ENCODE results near the gene ZNF326. TPM values are rescaled to one million over a fixed set of nuclear protein-coding genes. Genes with fewer than 3 reads are reported as not detected.

Gene ZNF326
- total and polyA plus RNA-seq, 10 of the 15 experiments (the other 5 are each of a cell fraction or from before 2014, with no cell fraction given), result 7.1 to 29.4 (median 21.9) TPM

- TF ChIP-seq RB1 (IDR thresholded peaks at IDR 0.05; ENCODE audit: borderline replicate concordance), result no peak
Measured at GRCh38 chr1:89972024-89972423, 22.9 kb upstream of the ZNF326 start (continued).

- no TSS peak for BruUV-seq (replicated peaks)
- DNase-seq (ENCODE audit: low read depth, low spot score) (no peak), FAIRE-seq (no peak), ATAC-seq (no peak)
- Histone ChIP-seq H3K27me3 (replicated peaks in 1 of 2; ENCODE audit: control insufficient read depth in 2 of 2, insufficient read depth in 2 of 2, low read length in 1 of 2) (no peaks in the 10 kb centered on the region), H3K9ac (ENCODE audit: control insufficient read depth, insufficient read depth, low read length) (no peak overlapping the region), H3K27ac (ENCODE audit: control insufficient read depth, insufficient read depth) (no peak overlapping the region), H3K4me1 (ENCODE audit: control insufficient read depth, insufficient read depth, low read length) (peaks cover 6% of the 10 kb centered on the region; the same call in 1 of the 2 replicates), H3K4me2 (ENCODE audit: control insufficient read depth, insufficient read depth) (no peak overlapping the region), H3K4me3 (no peak overlapping the region), H3K79me2 (ENCODE audit: control insufficient read depth, insufficient read depth, low read length) (no peaks in the 10 kb centered on the region), H4K20me1 (ENCODE audit: control insufficient read depth, insufficient read depth) (no peaks in the 10 kb centered on the region), H3K36me3 (ENCODE audit: control insufficient read depth in 2 of 2, insufficient read depth in 2 of 2, low read length in 1 of 2) (no peaks in the 10 kb centered on the region), H2AFZ (ENCODE audit: control insufficient read depth, low read depth, low read length) (no peak overlapping the region), H3K9me3 (replicated peaks; ENCODE audit: control insufficient read depth, insufficient read depth, low read length) (no peaks in the 10 kb centered on the region)
- ChIA-PET POLR2A (no interaction called here), SMC1A (ENCODE audit: uncharacterized antibody, unreplicated experiment) (interaction anchor here (1.4 to 1.7 kb wide), 3 partner anchors 10 to 28 kb away, joined by 3 to 4 read pairs (median 4); no protein-coding TSS in a partner anchor), CTCF (interaction anchor here (3.4 kb wide), 1 partner anchor 13 kb away, joined by 11 read pairs; no protein-coding TSS in a partner anchor), RAD21 (ENCODE audit: unreplicated experiment) (no interaction called here)
- 85% methylated on average over 8 of the region's 8 CpGs for WGBS (ENCODE audit: insufficient coverage, insufficient replicate concordance, low lambda C conversion rate, missing lambda C conversion rate)
- intact Hi-C loops (cut with micrococcal nuclease; ENCODE audit: unreplicated experiment), result no loop called here
- in situ Hi-C loops (cut with MboI), result no loop called here
- TF ChIP-seq MTA3 (IDR thresholded peaks at IDR 0.05; ENCODE audit: borderline replicate concordance, low read length) (no peak), RBBP5 (conservative IDR thresholded peaks at IDR 0.05) (no peak), NKRF (conservative IDR thresholded peaks at IDR 0.05) (no peak), MLLT1 (IDR thresholded peaks at IDR 0.05) (no peak), ESRRA (IDR thresholded peaks at IDR 0.05; ENCODE audit: low read length) (no peak), E4F1 (IDR thresholded peaks at IDR 0.05; ENCODE audit: borderline replicate concordance, partially characterized antibody) (no peak), RB1 (IDR thresholded peaks at IDR 0.05; ENCODE audit: borderline replicate concordance) (no peak), CUX1 (IDR thresholded peaks at IDR 0.05; ENCODE audit: insufficient replicate concordance, low read depth, low read length) (no peak), HDGF (IDR thresholded peaks at IDR 0.05) (no peak), ZNF274 (IDR thresholded peaks at IDR 0.05; ENCODE audit: insufficient read depth, insufficient read length) (no peak)
Measured at GRCh38 chr1:89973471-89974127, 21.3 kb upstream of the ZNF326 start.
